GM18507 (cell line): ENCODE measurements around the gene CDKAL1.

Source experiments
- DNase-seq: peaks from one replicate; pipeline ENCODE4 v3.0.0; 2011; ENCODE audit warnings: low read depth; ENCODE audit not compliant: insufficient read length; ENCODE audit errors: extremely low spot score
- FAIRE-seq: peaks from 2 replicates; lab custom pipeline; 2011; peaks lifted over from hg19 to GRCh38; lab: Jason Lieb, UNC

The CDKAL1 gene

GRCh38 chr6:21257125-21257524 is 722.9 kb downstream of the CDKAL1 start:
- DNase-seq (no peak), FAIRE-seq (no peak)

- no peak for DNase-seq
- no peak for FAIRE-seq
Measured at GRCh38 chr6:21258665-21259064, 724.4 kb downstream of the CDKAL1 start.

- FAIRE-seq (no peak), DNase-seq (no peak)
Measured at GRCh38 chr6:21259660-21260059, 725.4 kb downstream of the CDKAL1 start.

- DNase-seq (no peak), FAIRE-seq (no peak)
Measured at GRCh38 chr6:21262504-21262903, 728.2 kb downstream of the CDKAL1 start.

GRCh38 chr6:21263531-21264287 is 729.5 kb downstream of the CDKAL1 start:
- FAIRE-seq (no peak), DNase-seq (no peak)

- DNase-seq (no peak), FAIRE-seq (no peak)
Measured at GRCh38 chr6:21264288-21265033, 730.2 kb downstream of the CDKAL1 start.

GRCh38 chr6:21265034-21265729 is 730.9 kb downstream of the CDKAL1 start:
- no peak for DNase-seq
- no peak for FAIRE-seq

GRCh38 chr6:21265730-21266044 is 731.4 kb downstream of the CDKAL1 start:
- DNase-seq: no peak
- FAIRE-seq: no peak

GRCh38 chr6:21270636-21271201 is 736.5 kb downstream of the CDKAL1 start:
- FAIRE-seq (no peak), DNase-seq (no peak)

- DNase-seq (no peak), FAIRE-seq (no peak)
Measured at GRCh38 chr6:21271428-21272155, 737.3 kb downstream of the CDKAL1 start.

- no peak for FAIRE-seq
- no peak for DNase-seq
Measured at GRCh38 chr6:21273451-21273850, 739.2 kb downstream of the CDKAL1 start.

GRCh38 chr6:21274851-21275250 is 740.6 kb downstream of the CDKAL1 start:
- FAIRE-seq: no peak
- no peak for DNase-seq

GRCh38 chr6:21277601-21278374 is 743.5 kb downstream of the CDKAL1 start:
- DNase-seq (no peak), FAIRE-seq (no peak)

- DNase-seq: no peak
Measured at GRCh38 chr6:21278375-21278745, 744.1 kb downstream of the CDKAL1 start.

GRCh38 chr6:21279619-21280018 is 745.4 kb downstream of the CDKAL1 start:
- DNase-seq (no peak), FAIRE-seq (no peak)

More at GRCh38 chr6:21278375-21278745, 744.1 kb downstream of the CDKAL1 start:
- FAIRE-seq: no peak

GRCh38 chr6:21281366-21281765 is 747.1 kb downstream of the CDKAL1 start:
- DNase-seq: no peak
- FAIRE-seq: no peak
